ENCODE data around the gene GATA5.

DNA sequence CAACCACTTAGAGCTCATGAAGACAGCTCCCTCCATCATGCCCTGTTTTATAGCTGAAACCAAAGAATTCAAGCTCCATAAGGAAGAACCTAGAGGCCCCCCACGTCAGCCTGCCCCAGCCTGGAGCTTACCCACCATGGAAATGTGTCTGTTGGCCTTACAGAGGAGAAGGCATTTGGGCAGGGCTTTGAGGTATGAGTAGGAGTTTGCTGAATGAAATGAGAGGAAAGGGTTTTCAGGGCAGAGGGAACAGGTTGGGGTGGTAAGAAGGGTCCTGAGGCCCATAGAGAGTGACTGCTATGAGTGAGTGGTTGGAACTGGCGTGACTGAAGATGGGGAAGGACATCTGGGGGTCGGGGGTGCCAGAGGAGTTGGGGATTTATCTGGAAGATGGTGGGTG is 12.7 kb upstream of the GATA5 start:
- no peak for TF ChIP-seq POLR2AphosphoS5 (IDR thresholded peaks at IDR 0.05)
- TF ChIP-seq POLR2A (IDR thresholded peaks at IDR 0.05) = no peak

All from spleen (tissue), 3 donors.